Inflammatory macrophage (primary cell): ENCODE data around the gene TMPRSS13.
A peak's percentile ranks its signal among the peaks of the same experiment; 100 is the strongest.

Experiments used
- DNase-seq, 2 donors: peaks; one replicate each; pipeline ENCODE4 v3.0.0-alpha.2; 2020 to 2022

Gene TMPRSS13

DNA sequence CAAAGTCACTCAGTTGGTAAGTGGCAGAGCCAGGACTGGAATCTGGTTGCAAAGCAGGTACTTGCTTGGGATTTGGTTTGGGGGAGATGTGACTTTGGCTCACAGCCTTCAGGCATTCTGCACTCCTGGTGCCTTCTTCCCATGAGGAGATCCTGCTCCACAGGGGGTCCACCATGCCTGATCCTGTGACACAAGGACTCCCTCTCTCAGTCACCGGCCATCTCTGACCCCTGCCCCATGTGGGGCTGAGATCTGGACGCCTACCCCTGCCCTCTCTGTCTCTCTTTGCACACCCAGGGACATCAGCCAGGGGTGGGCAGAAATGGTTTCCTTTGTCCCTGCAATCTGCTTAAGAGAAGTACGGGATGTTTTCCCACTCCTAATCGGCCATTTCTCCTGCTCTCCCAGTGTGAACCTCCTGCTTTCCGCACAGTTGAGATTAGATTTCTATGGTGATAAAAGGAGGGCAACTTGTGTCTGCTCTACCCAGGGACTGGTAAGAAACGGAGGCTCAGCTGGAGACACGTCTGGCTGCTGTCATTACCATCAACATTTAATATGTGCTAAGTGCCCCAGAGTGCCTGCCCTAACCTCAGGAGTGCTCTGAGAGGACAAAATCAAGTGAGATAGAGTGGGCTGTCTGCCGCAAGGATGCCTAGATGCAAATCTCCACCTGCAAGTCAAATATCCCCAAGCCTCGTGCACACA, 41.6 kb downstream of the TMPRSS13 start:
- no peak for DNase-seq

DNA sequence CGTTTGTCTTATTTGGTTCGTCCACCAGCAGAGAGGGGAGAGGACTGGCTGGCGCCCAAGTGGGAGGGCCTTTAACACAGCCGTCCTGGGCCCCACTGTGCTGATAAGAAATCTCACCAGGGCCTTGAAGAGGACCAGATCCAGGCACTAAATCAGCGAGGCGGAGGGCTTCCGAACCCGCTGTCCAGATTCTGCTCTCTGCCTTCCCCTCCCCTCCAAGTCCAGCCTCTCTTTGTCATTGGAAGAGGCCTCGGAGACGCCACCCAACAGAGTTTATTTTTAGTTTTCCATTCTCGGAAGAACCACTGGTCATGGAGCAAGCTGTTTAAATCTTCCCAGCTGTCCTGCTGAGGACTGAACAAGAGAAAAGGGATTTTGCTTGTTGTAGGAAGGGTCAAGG, 43.4 kb downstream of the TMPRSS13 start:
- no peak for DNase-seq

DNA sequence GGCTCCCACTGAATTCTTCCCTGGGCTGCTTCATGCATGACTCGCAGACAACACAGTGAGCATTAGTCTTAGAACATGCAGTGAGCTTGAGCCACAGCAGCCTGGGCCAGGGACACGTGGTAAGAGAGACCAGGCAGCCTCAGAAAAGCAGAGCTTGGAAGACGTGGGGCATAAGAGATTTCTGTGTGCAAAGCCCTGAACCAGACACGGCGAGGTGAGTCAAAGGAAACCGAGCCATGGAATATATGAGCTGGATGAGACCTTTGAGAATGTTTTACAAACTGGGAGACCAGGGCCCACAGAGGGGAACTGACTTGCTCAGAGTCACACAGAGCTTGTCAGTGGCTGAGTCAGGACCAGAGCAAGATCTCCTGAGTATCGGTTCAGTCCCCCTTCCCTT, 44.2 kb downstream of the TMPRSS13 start:
- no peak for DNase-seq

DNA sequence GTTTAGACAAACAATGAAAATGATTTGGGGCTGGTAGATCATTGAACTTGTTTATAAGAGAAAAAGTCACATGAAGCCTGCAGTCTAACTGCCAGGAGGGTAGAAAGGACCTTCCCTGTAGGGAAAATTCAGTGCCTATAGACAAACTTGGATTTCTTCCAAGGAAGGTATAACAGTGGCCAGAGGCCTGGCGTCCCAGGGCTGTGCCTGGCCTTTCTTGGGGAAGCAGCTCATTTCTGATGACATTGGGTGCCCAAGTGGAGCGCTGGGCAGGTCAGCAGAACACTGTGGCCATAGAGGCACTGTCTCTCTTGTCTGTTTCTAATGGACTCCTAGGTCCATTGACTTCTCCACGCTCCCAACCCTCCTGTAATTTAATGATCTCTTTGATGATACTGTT, 46.1 kb downstream of the TMPRSS13 start:
- no peak for DNase-seq

DNA sequence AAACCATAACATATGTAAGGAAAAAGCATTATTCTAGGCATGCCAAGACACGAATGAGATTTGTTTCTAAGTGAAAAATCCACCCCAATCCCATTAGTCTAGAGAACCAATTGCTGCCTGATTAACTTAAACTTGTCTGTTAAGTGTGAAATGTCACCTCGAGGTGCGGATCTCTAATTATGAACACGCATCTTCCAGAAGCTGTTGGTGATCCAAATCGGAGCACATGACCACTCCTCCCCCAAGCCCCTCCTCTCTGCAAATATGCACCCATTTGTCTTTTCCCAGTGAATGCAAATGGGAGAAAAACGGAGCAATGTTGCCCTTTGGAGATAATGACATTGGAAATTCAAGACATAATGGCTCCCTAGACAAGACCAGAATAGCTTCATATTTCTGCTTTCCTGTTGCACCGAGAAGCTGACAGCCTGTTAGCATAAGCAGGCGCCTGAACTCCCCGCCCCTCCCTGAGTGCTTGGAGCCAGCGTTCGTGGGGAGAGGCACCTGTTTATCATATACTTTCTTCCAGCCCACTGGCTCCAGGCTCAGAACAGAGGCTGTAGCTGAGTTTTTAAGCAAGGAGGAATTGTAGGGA, 46.8 kb downstream of the TMPRSS13 start:
- no peak for DNase-seq

DNA sequence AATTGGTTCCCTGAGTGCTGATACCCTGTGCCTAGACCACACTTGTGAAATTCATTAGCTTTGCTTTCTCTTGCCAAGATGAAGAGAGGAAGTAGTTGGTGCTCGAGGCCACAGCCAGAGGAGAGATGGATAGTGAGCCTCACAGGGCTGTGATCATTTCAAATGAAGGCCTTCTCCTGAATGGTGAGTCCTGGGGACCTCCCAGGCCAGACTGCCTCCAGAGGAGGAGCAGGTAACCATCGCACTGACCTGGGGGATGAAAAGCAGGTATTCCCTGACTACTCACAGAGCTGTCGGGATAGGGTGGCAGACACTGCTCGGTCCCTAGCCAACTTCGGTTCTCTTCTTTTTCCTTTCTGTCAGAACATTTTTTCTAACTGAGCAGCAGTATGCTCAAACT, 48.0 kb downstream of the TMPRSS13 start:
- no peak for DNase-seq

DNA sequence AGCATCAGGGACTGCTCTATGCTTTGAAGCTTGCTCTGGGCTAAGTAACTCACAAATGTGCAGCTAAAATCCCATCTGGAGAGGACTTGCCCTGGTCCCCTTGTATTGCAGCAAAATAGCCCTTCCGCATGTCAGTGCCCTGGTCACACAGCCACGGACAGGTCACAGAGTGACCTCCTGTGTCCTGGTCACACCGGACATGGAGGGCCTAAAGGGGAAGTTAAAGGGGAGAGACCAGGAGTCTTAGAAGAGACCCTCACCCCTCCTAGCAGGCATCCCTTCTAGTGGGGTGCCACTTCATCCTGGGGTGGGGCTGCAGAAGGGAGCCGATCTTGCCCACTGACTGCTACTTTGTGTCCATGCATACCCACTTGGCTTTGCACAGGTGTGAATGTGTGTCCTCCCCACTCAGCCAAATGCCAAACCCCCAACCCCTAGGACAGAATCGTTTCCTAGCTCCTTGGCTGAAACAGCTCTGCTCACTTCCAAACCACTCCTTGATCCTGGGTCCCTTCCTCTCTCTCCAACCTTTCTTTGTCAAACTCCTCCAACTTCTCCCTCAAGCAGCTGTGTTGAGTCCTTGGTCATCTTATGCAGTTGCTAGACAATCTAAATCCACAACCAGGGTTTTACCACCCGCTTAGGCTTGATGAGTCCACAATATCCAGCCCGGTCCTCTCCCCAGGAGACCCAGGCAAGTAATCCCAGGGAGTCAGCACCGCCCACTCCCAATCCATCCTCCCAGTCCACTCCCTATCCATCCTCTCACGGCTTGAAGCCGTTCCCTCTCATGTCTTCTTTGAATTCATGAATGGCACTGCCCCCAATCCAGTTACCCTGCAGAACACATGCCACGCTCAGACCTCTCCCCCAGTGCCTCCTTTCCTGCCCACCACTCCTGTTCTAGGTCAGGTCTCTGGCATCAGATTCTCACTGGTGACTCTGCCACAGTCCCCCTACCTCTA, 49.4 kb downstream of the TMPRSS13 start:
- no peak for DNase-seq

DNA sequence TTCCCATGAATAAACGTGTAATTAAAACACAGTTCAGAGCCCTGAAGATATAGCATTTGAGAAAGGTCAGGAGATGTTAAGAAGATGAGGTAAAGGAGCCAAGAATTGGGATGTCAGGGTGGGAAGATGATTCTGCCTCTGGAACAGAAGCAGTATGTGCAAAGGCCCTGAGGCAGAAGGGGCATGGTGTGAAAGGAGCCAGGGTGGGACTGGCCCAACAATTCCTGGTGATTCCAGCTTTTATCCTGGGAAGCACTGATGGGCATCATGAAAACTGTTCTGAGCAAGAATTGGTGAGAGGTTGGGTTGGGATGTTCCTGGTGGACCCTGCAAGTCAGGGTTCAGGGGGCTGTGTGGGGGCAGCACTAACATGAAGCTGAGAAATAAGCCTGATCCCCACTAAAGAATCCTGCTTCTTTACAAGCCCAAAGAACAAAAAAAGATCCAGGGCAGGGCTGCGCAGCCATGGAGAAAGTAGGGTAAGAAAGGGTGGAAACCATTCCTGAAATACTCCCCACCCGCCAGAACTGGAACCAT, 50.2 kb downstream of the TMPRSS13 start:
- no peak for DNase-seq

DNA sequence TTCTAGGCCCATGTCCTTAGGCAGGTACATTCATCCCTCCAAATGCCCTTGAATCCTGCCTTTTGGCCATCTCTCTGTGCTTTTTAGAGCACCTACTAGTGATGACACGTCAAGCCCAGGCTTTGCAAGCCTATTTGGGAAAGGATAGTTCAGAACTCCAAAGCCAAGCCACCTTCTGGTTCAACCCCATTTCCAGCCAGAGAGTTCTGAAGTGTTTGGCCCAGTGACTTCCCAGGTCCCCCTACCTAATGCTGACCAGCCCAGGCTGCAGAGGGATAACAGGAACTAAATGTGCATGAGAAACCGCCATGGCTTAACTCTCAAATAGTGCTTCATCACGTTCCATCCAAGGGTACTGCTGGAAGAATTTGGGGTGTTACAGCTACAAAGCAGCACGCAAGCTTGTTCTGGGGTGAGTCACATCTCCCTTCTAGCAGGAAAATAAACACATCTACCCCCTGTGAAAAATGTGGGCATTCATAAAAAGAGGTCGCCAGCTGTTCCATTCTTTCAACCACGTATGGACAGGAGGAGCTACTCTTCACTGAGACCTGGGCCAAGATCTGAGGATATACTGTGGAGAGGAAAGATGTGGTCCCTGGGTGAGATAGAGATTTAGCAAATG, 50.8 kb downstream of the TMPRSS13 start:
- DNase-seq, result no peak

DNA sequence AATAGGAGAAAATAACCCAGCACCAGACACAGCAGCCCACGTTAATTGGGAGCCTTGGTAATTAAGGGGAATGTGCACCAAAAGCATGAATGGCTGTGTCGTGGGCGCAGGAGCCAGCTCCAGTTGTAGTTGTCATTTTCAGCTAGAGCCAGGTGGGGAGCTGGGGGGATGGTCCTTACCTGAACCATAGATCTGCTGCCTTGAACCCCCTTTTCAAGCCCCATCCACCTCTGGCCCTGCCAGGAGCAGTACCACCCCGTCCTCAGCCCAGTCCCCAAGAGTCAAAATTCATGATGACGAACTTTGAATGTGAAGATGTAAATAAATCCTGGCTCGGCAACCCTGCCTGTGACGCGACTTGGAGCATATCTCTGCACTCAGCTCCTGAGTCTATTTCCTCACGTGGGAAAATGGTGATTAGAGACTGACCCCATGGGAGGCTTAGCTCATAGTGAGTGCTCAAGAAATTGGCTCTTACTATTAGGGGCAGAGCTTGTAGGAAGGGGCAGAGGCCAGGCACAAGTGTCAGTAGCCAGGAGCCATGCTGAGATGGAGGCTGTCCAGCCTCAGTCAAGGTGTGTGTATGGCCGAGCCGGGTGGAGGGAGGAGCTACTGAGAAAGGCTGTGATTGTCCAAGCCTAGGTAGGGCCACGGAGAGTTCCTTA, 52.0 kb downstream of the TMPRSS13 start:
- DNase-seq, result no peak

DNA sequence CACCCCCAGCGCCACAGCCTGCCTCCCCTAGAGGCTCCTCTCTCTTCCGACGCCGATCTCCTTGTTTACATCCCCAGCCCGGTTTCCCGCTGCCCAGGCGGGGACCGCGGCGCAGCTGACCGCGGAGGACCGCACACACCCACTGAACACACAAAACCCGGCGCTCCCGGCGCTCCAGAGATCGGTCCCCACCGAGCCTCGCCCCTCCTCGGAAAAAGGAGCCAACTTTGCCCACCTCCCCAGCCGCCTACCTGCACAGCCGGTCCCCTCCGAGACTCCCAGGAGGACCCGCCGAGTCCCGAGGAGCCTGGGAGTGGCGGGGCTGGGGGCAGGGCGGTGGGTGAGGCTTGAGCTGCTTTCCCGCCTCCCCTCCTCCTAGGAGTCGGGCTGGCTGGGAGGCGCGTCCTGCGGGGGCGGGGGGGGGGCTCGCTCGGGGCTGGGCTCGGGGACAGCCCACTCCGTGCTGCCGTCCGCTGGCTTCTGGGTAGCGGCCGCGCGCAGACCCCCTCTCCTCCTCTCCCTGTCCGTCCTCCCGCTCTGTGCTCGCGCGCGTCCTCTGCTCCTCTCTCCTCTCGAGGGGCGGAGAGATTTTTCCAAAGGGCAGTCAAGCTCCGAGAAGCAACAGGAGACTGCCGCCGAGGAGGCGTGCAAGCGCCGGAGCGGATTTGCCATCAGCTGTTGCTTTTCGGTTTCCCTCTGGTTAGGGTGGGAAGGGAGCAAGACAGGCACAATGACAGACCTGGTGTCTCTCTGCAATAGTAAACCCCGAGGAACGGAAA, 52.7 kb downstream of the TMPRSS13 start, which contains the start of gene FXYD6:
Gene FXYD6, minus strand, starts transcription at position 318 of the 779 bp plus-strand sequence. CDS start 33,882 bp downstream, outside the sequence.
- DNase-seq, result peak in 1 of 2 donors; percentile 10

DNA sequence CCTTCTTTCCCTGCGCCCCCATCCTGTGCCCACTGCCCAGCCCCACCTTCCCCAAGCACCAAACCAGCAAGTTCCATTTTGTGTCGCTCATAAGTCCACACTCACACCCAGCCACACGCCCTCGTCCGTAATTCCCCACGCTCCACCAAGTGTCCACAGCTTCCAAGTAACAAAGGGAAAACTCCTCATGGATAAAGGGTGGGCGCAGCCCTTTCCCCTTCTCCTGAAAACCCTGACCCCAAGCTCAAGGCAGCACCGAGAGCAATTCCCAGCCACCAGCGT, 53.2 kb downstream of the TMPRSS13 start:
- no peak for DNase-seq

DNA sequence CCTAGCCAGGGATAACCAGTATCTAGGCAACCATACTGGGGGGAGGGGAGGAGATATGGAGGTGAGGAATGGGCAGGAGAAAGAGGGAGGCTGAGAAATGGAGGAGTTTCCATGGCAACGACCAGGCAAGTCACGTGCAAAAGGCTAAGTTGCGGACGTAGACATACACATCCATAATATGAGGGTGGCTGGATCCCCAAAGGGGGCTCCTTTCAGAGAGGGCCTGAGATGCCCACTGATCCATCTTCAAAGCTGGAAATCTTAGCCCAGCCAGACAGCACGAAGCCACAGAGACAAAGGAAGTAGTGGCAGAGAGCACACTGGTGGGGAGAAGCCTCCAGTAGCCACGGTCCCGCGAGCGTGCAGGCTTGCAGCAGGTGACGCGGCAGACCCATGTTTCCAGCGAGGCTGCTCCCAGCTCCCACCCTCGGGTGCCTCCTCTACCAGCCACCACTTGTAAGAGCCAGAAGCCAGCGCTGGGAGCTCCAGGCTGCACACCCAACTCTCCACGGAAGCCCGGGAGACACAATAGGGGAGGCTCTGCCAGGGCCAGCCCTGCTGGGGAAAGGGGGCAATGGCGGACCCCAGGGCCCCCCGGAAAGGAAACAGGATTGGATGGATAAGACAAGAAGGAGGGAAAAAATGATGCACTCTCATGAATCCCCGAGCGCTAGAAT, 53.7 kb downstream of the TMPRSS13 start:
- peak in 1 of 2 donors; percentile 10 for DNase-seq

DNA sequence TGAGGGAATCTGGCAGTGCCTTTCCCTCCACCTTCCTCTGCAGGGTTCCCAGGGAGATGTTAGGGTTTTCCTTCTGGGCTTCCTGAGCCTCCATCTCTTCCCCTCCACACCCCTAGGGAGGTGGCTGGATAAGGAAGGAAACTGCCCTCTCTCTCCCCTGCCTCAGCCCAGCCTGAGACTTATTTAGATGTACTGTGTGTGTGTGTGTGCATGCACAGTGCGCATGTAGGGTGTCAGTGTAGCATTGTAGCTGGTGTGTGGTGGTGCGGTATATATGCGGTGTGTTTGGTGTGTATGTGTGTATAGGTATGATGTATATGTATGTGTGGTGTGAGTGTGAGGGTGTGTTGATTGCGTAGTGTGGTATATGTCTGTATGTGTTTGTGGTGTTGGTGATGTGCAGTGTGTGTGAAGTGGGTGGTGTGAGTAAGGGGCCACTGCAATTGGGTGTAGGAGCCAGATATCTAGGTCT, 54.3 kb downstream of the TMPRSS13 start:
- DNase-seq, result no peak

DNA sequence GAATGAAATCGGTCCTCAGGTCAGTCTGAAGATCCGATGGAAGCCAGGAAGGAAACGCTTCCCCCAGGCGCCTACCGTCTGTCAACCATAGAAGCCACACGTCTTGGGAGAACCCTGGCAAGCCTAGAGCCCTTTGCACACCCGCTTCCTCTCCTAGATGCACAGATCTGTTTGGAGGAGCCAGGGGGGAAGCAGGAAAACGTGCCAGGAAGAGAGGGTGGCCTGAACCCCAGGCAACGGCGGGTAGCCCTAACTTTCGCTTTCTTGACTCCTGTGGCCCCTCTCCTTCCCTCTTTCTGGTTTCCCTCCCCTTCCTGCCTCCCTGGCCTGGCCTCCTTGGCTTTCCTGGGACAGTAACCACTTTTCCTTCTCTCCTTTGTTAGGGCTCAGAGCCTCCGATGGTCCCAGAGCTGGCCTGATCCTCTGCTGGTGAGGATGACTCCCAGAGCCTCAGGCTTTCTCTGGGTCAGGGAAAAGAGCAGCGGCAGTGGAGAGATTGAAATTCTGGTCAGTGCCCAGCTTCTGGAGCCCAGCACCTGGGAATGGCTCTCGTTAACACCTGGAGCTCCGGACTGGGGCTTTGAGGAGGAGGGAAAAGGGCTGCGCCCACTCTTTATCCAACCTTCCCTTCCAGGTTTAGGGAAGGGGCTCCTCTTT, 54.8 kb downstream of the TMPRSS13 start:
- DNase-seq, result no peak

DNA sequence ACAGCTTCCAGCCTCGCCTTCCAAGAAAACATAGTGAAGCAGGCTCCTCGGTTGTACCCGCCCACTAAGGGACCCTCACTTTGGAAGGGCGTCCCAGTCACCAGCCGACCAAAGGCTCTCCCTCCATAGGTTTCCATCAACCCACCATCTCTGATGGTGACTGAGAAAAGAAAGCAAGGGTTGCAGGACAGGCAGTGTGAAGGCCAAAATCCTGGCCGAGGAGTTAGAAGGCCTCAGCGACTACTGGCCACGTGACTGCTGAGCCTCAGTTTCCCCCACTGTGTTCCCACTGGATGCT, 55.4 kb downstream of the TMPRSS13 start:
- DNase-seq, result no peak

DNA sequence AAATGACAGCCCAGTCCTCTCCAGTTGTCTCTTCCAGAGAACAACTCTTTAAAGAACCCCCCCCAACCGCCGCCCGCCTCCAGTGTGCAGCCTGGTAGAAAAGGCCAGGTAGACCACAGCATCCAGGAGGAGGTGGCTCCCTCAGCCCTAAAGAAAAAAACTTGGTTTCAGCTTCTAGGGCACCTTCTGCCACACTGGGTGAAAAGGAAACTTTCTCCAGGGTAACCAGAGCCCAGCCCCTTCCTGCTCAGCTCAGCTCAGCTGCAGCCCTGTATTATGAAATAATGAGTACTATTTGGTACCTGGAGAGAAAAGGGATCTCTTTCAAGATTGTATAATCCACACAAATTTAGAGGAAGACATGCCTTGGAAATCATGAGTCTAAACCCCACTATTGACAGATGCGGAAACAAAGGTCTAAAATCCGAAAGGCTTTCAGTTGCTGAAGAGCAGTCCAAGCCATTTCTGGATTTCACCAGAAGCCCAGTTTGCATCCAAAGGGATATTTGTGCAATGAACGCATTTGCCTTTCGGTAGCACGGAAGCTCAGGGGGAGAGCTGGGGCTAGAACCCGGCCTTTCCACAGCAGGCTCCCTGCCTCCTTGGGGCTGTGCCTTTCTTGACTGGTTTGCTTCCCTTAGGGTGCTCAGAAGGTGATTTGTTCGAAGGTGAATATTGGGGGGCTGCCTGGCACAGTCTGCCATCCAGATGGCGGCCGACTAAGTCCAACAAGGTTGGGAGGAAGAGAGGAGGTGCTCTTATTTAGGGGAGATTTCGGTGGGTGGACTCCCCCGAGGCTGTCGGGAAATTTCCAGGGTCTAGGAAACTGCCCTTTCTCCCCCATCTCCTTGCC, 56.0 kb downstream of the TMPRSS13 start:
- no peak for DNase-seq

DNA sequence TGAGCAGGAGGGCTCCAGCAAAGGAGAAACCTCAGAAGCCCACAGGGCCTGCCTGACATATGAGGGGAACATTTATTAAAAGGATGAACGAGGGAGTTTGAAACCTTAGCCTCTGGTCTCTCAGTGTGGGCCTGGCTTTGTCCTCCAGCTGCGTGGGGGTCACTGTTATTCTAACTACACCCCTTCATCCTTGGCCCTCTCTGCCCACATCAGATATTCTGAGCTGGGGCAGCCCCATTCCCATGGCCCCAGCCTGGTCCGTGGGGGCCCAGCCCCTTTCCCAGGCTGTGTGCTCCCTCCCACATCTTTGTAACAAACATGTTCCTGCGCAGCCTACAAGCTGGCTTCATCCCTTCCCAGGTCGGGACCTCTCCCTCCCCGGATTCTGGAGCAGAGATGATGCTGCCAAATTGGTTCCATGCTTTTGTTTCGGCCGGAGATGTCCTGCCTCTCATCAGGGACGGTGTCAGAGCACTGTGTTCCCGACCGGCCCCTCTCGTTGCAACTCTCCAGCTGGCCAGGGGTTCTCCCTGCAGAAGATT, 56.7 kb downstream of the TMPRSS13 start:
- no peak for DNase-seq

DNA sequence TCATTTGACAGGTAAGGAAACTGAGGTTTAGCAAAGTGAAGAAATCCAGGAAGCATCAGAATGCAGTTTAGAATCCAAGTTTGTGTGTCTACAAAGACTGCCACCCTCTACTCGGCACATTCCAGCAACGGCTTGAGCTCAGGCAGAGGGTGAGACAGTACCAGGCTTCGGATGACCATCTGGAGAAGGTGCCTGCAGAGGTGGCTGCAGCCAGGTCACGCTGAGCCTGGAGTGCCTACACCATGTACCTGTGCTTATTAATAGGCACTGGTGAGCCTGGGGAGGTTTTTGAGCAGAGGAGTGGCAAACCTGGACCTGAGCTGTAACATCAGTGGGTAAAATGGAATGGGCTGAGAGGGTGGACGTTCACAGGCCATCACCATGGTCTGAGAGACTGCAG, 57.4 kb downstream of the TMPRSS13 start:
- DNase-seq, result no peak
